ENCODE results near the gene LTBP1. TPM values are rescaled to one million over a fixed set of nuclear protein-coding genes. Genes with fewer than 3 reads are reported as not detected.

The LTBP1 gene
- total RNA-seq, 1 experiment from 2014 or later: 10.3 TPM

DNA sequence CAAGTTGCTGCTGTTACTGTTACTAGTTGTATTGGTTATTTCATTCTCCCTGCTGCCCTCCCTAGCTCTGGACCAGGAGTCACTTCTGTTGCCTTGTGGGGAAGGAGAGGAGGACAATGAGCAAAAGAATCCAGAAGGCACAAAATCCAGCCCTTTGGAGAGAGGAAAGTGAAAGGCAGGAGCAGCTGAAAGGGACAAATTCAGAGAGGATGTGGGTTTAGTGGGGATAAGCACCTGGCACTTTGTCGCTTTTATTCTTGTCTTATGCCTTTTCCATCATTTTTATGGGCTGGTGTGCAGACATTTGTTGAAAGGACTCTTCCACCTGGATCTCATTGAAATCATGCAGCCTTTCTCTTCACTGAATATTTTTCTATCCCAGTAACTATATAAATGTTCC, 24.3 kb upstream of the LTBP1 start:
- intact Hi-C loops (cut with micrococcal nuclease; ENCODE audit: unreplicated experiment): no loop called here
- CTCF ChIA-PET: no interaction called here

DNA sequence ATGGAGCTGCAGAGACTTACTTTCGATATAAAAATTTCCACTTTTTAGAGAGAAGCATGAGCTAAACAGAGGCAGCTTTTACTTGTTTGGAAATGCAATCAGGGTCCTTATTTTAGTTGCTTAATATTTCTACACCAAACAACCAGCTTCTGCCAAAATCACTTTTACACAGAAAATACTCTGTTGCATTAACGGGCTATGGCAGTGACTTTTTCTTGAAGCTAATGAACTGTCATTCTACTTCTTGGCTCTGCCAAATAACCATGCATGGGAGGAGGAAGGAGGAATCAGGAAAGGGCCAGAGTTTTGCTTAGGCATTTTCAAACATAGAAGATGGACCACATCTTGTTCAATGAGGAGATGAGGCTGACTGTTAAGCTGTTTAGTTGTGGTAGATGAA, 23.6 kb upstream of the LTBP1 start:
- Histone ChIP-seq H4K20me1 (ENCODE audit: insufficient read depth) (no peaks in the 10 kb centered on the region), H3K27ac (no peak overlapping the region), H3K9me3 (ENCODE audit: insufficient read depth, low read depth) (no peaks in the 10 kb centered on the region), H3K79me2 (ENCODE audit: low read depth) (no peaks in the 10 kb centered on the region), H3K4me2 (no peak overlapping the region), H3K4me3 (no peak overlapping the region), H3K9me2 (ENCODE audit: insufficient read depth) (no peaks in the 10 kb centered on the region), H3K36me3 (ENCODE audit: low read depth) (no peaks in the 10 kb centered on the region), H2AFZ (no peak overlapping the region), H3K27me3 (ENCODE audit: insufficient read depth, low read depth) (no peaks in the 10 kb centered on the region), H3K4me1 (replicated peaks; ENCODE audit: insufficient read depth) (no peaks in the 10 kb centered on the region), H3F3A (ENCODE audit: insufficient read depth, low read depth) (no peaks in the 10 kb centered on the region)
- no peak for TF ChIP-seq EZH2 (IDR thresholded peaks at IDR 0.05; ENCODE audit: low read depth)
- TF ChIP-seq, protein P1, sequence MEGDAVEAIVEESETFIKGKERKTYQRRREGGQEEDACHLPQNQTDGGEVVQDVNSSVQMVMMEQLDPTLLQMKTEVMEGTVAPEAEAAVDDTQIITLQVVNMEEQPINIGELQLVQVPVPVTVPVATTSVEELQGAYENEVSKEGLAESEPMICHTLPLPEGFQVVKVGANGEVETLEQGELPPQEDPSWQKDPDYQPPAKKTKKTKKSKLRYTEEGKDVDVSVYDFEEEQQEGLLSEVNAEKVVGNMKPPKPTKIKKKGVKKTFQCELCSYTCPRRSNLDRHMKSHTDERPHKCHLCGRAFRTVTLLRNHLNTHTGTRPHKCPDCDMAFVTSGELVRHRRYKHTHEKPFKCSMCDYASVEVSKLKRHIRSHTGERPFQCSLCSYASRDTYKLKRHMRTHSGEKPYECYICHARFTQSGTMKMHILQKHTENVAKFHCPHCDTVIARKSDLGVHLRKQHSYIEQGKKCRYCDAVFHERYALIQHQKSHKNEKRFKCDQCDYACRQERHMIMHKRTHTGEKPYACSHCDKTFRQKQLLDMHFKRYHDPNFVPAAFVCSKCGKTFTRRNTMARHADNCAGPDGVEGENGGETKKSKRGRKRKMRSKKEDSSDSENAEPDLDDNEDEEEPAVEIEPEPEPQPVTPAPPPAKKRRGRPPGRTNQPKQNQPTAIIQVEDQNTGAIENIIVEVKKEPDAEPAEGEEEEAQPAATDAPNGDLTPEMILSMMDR (conservative IDR thresholded peaks at IDR 0.05): no peak
- intact Hi-C loops (cut with micrococcal nuclease; ENCODE audit: unreplicated experiment): no loop called here
- CTCF ChIA-PET: no interaction called here
- POLR2A ChIA-PET (ENCODE audit: unreplicated experiment): no interaction called here
- no TSS peak for BruUV-seq (replicated peaks)
- no peak for DNase-seq

More for the DNA sequence above, 24.3 kb upstream of the LTBP1 start:
- Histone ChIP-seq H4K20me1 (ENCODE audit: insufficient read depth) (no peaks in the 10 kb centered on the region), H2AFZ (no peak overlapping the region), H3K9me3 (ENCODE audit: insufficient read depth, low read depth) (no peaks in the 10 kb centered on the region), H3K79me2 (ENCODE audit: low read depth) (no peaks in the 10 kb centered on the region), H3F3A (ENCODE audit: insufficient read depth, low read depth) (no peaks in the 10 kb centered on the region), H3K4me2 (no peak overlapping the region), H3K27me3 (ENCODE audit: insufficient read depth, low read depth) (no peaks in the 10 kb centered on the region), H3K27ac (no peak overlapping the region), H3K36me3 (ENCODE audit: low read depth) (no peaks in the 10 kb centered on the region), H3K4me3 (no peak overlapping the region), H3K9me2 (ENCODE audit: insufficient read depth) (no peaks in the 10 kb centered on the region), H3K4me1 (replicated peaks; ENCODE audit: insufficient read depth) (no peaks in the 10 kb centered on the region)
- no TSS peak for BruUV-seq (replicated peaks)
- TF ChIP-seq, protein P1 (conservative IDR thresholded peaks at IDR 0.05): no peak
- no peak for TF ChIP-seq EZH2 (IDR thresholded peaks at IDR 0.05; ENCODE audit: low read depth)
- no peak for DNase-seq
- POLR2A ChIA-PET (ENCODE audit: unreplicated experiment): no interaction called here

DNA sequence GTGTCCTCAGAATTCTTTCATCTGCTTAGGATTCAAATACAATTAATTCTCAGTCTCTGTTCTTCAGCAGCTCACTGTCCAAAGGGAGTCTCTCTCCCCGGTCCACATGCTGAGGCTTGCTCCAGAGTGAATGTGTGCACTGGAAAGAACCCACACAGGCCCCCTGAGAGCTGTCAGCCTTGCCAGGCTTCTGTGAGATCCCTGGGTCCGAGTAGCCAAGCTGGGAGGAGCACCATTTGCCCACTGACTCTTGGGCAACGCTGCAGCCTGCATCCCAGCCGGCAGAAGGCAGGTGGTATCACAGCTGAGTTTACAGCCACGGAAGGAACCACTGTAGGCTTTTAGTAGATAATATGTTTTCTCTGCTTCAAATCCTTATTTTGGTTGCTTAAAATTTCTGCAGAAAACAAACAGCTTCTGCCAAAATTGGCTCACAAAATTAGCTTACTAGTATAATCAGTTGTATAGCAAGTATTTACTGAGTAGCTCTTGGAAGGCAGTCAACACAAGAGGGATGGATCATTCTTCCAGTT, 21.4 kb upstream of the LTBP1 start:
- H3K4me3 ChIP-seq: no peak overlapping the region
- H3K27ac ChIP-seq: no peak overlapping the region
- no peaks in the 10 kb centered on the region for H3K9me2 ChIP-seq (ENCODE audit: insufficient read depth)
- no peak overlapping the region for H3K4me2 ChIP-seq
- POLR2A ChIA-PET (ENCODE audit: unreplicated experiment): no interaction called here
- no peaks in the 10 kb centered on the region for H4K20me1 ChIP-seq (ENCODE audit: insufficient read depth)
- no peaks in the 10 kb centered on the region for H3F3A ChIP-seq (ENCODE audit: insufficient read depth, low read depth)
- H3K36me3 ChIP-seq (ENCODE audit: low read depth): no peaks in the 10 kb centered on the region
- CTCF ChIA-PET: no interaction called here
- no peak for TF ChIP-seq EZH2 (IDR thresholded peaks at IDR 0.05; ENCODE audit: low read depth)
- TF ChIP-seq, protein P1 (conservative IDR thresholded peaks at IDR 0.05): no peak
- intact Hi-C loops (cut with micrococcal nuclease; ENCODE audit: unreplicated experiment): no loop called here
- no peaks in the 10 kb centered on the region for H3K4me1 ChIP-seq (replicated peaks; ENCODE audit: insufficient read depth)
- no peaks in the 10 kb centered on the region for H3K27me3 ChIP-seq (ENCODE audit: insufficient read depth, low read depth)
- H3K79me2 ChIP-seq (ENCODE audit: low read depth): no peaks in the 10 kb centered on the region
- BruUV-seq (replicated peaks): no TSS peak
- H2AFZ ChIP-seq: no peak overlapping the region
- no peaks in the 10 kb centered on the region for H3K9me3 ChIP-seq (ENCODE audit: insufficient read depth, low read depth)
- DNase-seq: no peak
